HEK293 (cell line): ENCODE data around the gene GSG1L.

Experiments
- CTCF ChIA-PET: fragments of 350-600 bp; formaldehyde crosslinking; extraction: SDS; loops from one replicate; lab custom pipeline; 2021; ENCODE audit warnings: antibody characterized with exemption; lab: Yijun Ruan, JAX
- POLR2A ChIA-PET: fragments of 300-600 bp; formaldehyde crosslinking; extraction: SDS; loops from one replicate; lab custom pipeline; 2020; ENCODE audit warnings: antibody characterized with exemption, inconsistent platforms; lab: Yijun Ruan, JAX
- H3K27ac ChIP-seq: fragments of 200-500 bp; sonication (Bioruptor generic); 2 replicates; pipeline ENCODE4 v1.5.1; 2014; ENCODE audit warnings: low read depth, low read length, control low read depth, inconsistent platforms; ENCODE audit errors: extremely low read depth
- H3K36me3 ChIP-seq, 2 experiments: fragments of 200-500 bp in 1 of 2; sonication (Bioruptor generic) in 1 of 2; 1 replicate in 1 of 2; 2 replicates in 1 of 2; pipeline ENCODE4 v1.5.1; 2014 to 2017; ENCODE audit warnings: inconsistent platforms in 2 of 2, low read length in 2 of 2; ENCODE audit not compliant: control insufficient read depth in 2 of 2, insufficient read depth in 1 of 2
- H3K4me1 ChIP-seq: fragments of 200-500 bp; sonication (Bioruptor generic); 2 replicates; pipeline ENCODE4 v1.5.1; 2014; ENCODE audit warnings: mild to moderate bottlenecking, low read length, inconsistent platforms; ENCODE audit not compliant: control insufficient read depth, insufficient read depth
- H3K4me3 ChIP-seq: 2 replicates; pipeline ENCODE4 v1.5.1; 2011; ENCODE audit warnings: low read depth, mild to moderate bottlenecking, control low read depth, low read length, moderate library complexity
- H3K9me3 ChIP-seq: fragments of 200-500 bp; sonication (Bioruptor generic); 2 replicates; pipeline ENCODE4 v1.5.1; 2014; ENCODE audit warnings: low read depth, low read length, inconsistent platforms; ENCODE audit not compliant: control insufficient read depth, insufficient read depth
- ATF2 ChIP-seq: fragments of 450-650 bp; formaldehyde crosslinking; IDR thresholded peaks from 2 replicates; pipeline ENCODE4 v1.5.1; 2016; ENCODE audit warnings: missing biosample characterization, missing genetic modification characterization, low read depth
- GLI2 ChIP-seq: fragments of 450-650 bp; formaldehyde crosslinking; IDR thresholded peaks from 2 replicates; pipeline ENCODE4; 2017; ENCODE audit warnings: missing biosample characterization, missing genetic modification characterization, low read depth, borderline replicate concordance
- GLI4 ChIP-seq: fragments of 450-650 bp; formaldehyde crosslinking; IDR thresholded peaks from 2 replicates; pipeline ENCODE4 v1.5.1; 2016; ENCODE audit warnings: missing biosample characterization, missing genetic modification characterization
- KLF10 ChIP-seq: fragments of 450-650 bp; IDR thresholded peaks from 2 replicates; pipeline ENCODE4 v1.5.1; 2018; ENCODE audit warnings: missing biosample characterization, mild to moderate bottlenecking, missing genetic modification characterization
- KLF17 ChIP-seq: fragments of 450-650 bp; formaldehyde crosslinking; IDR thresholded peaks from 2 replicates; pipeline ENCODE4 v1.5.1; 2016; ENCODE audit warnings: missing biosample characterization, missing genetic modification characterization
- REPIN1 ChIP-seq: fragments of 450-650 bp; formaldehyde crosslinking; IDR thresholded peaks from 2 replicates; pipeline ENCODE4 v1.5.1; 2017; ENCODE audit warnings: missing biosample characterization, missing genetic modification characterization, low read depth
- SP7 ChIP-seq: fragments of 450-650 bp; formaldehyde crosslinking; IDR thresholded peaks from 2 replicates; pipeline ENCODE4 v1.5.1; 2016; ENCODE audit warnings: missing biosample characterization, missing genetic modification characterization
- TRIM28 ChIP-seq: IDR thresholded peaks from 2 replicates; pipeline ENCODE4 v1.6.1; 2011; ENCODE audit warnings: low read length, control low read depth, borderline replicate concordance
- ZBTB10 ChIP-seq: fragments of 450-650 bp; formaldehyde crosslinking; IDR thresholded peaks from 2 replicates; pipeline ENCODE4 v1.5.1; 2016; ENCODE audit warnings: missing biosample characterization, missing genetic modification characterization
- ZBTB8A ChIP-seq: fragments of 450-650 bp; formaldehyde crosslinking; IDR thresholded peaks from 2 replicates; pipeline ENCODE4 v1.5.1; 2016; ENCODE audit warnings: missing biosample characterization, missing genetic modification characterization
- ZNF146 ChIP-seq: fragments of 450-650 bp; formaldehyde crosslinking; IDR thresholded peaks from 2 replicates; pipeline ENCODE4 v1.5.1; 2016; ENCODE audit warnings: missing biosample characterization, missing genetic modification characterization
- ZNF169 ChIP-seq: fragments of 450-650 bp; formaldehyde crosslinking; IDR thresholded peaks from 2 replicates; pipeline ENCODE4 v1.5.1; 2016; ENCODE audit warnings: missing biosample characterization, missing genetic modification characterization
- ZNF223 ChIP-seq: fragments of 450-650 bp; formaldehyde crosslinking; IDR thresholded peaks from 2 replicates; pipeline ENCODE4 v1.5.1; 2016; ENCODE audit warnings: missing biosample characterization, missing genetic modification characterization
- ZNF24 ChIP-seq: fragments of 450-650 bp; formaldehyde crosslinking; IDR thresholded peaks from 2 replicates; pipeline ENCODE4 v1.5.1; 2016; ENCODE audit warnings: missing biosample characterization, missing genetic modification characterization
- ZNF341 ChIP-seq: fragments of 450-650 bp; formaldehyde crosslinking; IDR thresholded peaks from 2 replicates; pipeline ENCODE4; 2016; ENCODE audit warnings: low read depth, missing biosample characterization, missing genetic modification characterization
- ZNF362 ChIP-seq: fragments of 450-650 bp; formaldehyde crosslinking; IDR thresholded peaks from 2 replicates; pipeline ENCODE4 v1.5.1; 2016; ENCODE audit warnings: missing biosample characterization, missing genetic modification characterization
- ZNF514 ChIP-seq: fragments of 450-650 bp; formaldehyde crosslinking; IDR thresholded peaks from 2 replicates; pipeline ENCODE4 v1.5.1; 2016; ENCODE audit warnings: missing biosample characterization, missing genetic modification characterization
- ZNF558 ChIP-seq: fragments of 450-650 bp; formaldehyde crosslinking; IDR thresholded peaks from 2 replicates; pipeline ENCODE4 v1.5.1; 2016; ENCODE audit warnings: missing biosample characterization, missing genetic modification characterization
- ZNF561 ChIP-seq: fragments of 450-650 bp; IDR thresholded peaks from 2 replicates; pipeline ENCODE4 v1.5.1; 2018; ENCODE audit warnings: missing biosample characterization, missing genetic modification characterization, borderline replicate concordance
- ZNF571 ChIP-seq: fragments of 450-650 bp; formaldehyde crosslinking; IDR thresholded peaks from 2 replicates; pipeline ENCODE4 v1.5.0; 2017; ENCODE audit warnings: missing biosample characterization, missing genetic modification characterization
- ZNF768 ChIP-seq: fragments of 450-650 bp; formaldehyde crosslinking; IDR thresholded peaks from 2 replicates; pipeline ENCODE4 v1.5.1; 2018; ENCODE audit warnings: missing biosample characterization, mild to moderate bottlenecking, missing genetic modification characterization
- ZNF776 ChIP-seq: fragments of 450-650 bp; formaldehyde crosslinking; IDR thresholded peaks from 2 replicates; pipeline ENCODE4 v1.5.0; 2017; ENCODE audit warnings: missing biosample characterization, missing genetic modification characterization, borderline replicate concordance
- ZSCAN5A ChIP-seq: fragments of 450-650 bp; formaldehyde crosslinking; IDR thresholded peaks from 2 replicates; pipeline ENCODE4 v1.5.1; 2016; ENCODE audit warnings: missing biosample characterization, missing genetic modification characterization

The GSG1L gene

GRCh38 chr16:27822996-27823395, 240.5 kb downstream of the GSG1L start (continued):
- TF ChIP-seq ZNF362 (tag by site-specific recombination): no peak
- TF ChIP-seq ZNF514: no peak
- TF ChIP-seq ZSCAN5A (tag by site-specific recombination): no peak
- TF ChIP-seq GLI4 (tag by site-specific recombination): no peak
- no peak for TF ChIP-seq KLF17
- TF ChIP-seq ZNF146 (tag by site-specific recombination): no peak
- no peak for TF ChIP-seq ZNF571

- CTCF ChIA-PET: interaction anchor here (1.3 kb wide), 1 partner anchor 183 kb away, joined by 3 read pairs; no protein-coding TSS in a partner anchor
- H3K4me1 ChIP-seq: no peaks in the 10 kb centered on the region
- POLR2A ChIA-PET: no interaction called here
Measured at GRCh38 chr16:27822529-27822928, 241.0 kb downstream of the GSG1L start.

More at GRCh38 chr16:27822529-27822928, 241.0 kb downstream of the GSG1L start:
- Histone ChIP-seq H3K27ac (no peak overlapping the region), H3K36me3 (no peaks in the 10 kb centered on the region)
- TF ChIP-seq ZBTB10 (no peak), ZNF514 (no peak), REPIN1 (tag by site-specific recombination) (no peak), ZNF341 (tag by site-specific recombination) (no peak), ZNF776 (tag by site-specific recombination) (no peak), ZBTB8A (tag by site-specific recombination) (no peak), ZNF558 (tag by site-specific recombination) (no peak), SP7 (tag by site-specific recombination) (no peak), KLF10 (tag by site-specific recombination) (no peak), ZNF561 (tag by site-specific recombination) (no peak), ATF2 (tag by site-specific recombination) (no peak), ZNF24 (tag by site-specific recombination) (no peak), TRIM28 (no peak), ZNF223 (tag by site-specific recombination) (no peak), ZNF169 (tag by site-specific recombination) (no peak), GLI2 (tag by site-specific recombination) (no peak), ZNF768 (no peak)
- TF ChIP-seq, all 188 proteins: peak for 0
- Histone ChIP-seq H3K4me3 (no peak overlapping the region), H3K9me3 (no peaks in the 10 kb centered on the region)
